GM06990 (cell line): ENCODE measurements around the gene NR2F2.

ENCODE experiments used
- DNase-seq: peaks from one replicate; pipeline ENCODE4 v3.0.0-alpha.2; 2011; ENCODE audit not compliant: insufficient read length; ENCODE audit errors: extremely low read depth
- H3K27me3 ChIP-seq: replicated peaks from 2 replicates; pipeline ENCODE4 v1.6.0; 2011; ENCODE audit warnings: low read length; ENCODE audit not compliant: control insufficient read depth, insufficient read depth
- H3K36me3 ChIP-seq: 2 replicates; pipeline ENCODE4 v1.5.1; 2011; ENCODE audit warnings: low read length; ENCODE audit not compliant: control insufficient read depth, insufficient read depth
- H3K4me3 ChIP-seq: replicated peaks from 2 replicates; pipeline ENCODE4 v1.5.1; 2011; ENCODE audit warnings: low read depth, mild to moderate bottlenecking, control low read depth, low read length
- TF ChIP-seq, protein P1 (sequence below): IDR thresholded peaks from 2 replicates; pipeline ENCODE4 v1.5.1; 2011; ENCODE audit warnings: low read length, control low read depth, mild to moderate bottlenecking, inconsistent platforms; ENCODE audit not compliant: insufficient read depth, poor library complexity, severe bottlenecking

NR2F2 gene

DNA sequence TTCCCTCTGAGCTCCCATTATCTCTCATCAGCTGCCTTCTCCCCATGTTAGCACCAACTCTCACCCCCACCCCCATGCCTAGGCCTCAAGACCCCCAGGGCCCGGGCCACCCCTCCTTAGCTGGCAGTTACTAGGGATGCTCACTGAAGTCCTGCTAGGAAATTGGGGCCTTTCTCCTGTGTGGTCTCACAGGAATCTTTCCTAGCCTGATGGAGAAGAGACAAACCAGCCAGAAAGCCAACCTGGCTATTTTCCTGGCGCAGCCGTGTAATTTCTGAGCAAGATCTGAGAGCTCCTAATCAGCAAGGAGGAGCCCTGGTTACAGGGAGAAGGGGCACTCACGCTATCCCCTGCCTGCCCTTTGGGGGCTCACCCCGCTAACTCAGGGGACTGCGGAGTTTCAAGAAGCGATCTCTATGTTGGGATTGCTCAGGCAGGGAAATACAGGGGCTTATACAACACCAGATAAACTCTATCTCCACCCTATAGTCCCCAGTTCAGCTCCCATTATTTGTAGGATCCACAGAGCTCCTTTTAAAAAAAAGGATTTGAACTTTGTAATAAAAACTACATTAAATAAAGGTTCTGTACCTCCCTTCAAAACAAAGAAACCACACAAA is 25.2 kb downstream of the NR2F2 start:
- Histone ChIP-seq H3K27me3 (peaks cover 2% of the 10 kb centered on the region), H3K36me3 (no peaks in the 10 kb centered on the region), H3K4me3 (no peak overlapping the region)
- no peak for DNase-seq
- TF ChIP-seq, protein P1, sequence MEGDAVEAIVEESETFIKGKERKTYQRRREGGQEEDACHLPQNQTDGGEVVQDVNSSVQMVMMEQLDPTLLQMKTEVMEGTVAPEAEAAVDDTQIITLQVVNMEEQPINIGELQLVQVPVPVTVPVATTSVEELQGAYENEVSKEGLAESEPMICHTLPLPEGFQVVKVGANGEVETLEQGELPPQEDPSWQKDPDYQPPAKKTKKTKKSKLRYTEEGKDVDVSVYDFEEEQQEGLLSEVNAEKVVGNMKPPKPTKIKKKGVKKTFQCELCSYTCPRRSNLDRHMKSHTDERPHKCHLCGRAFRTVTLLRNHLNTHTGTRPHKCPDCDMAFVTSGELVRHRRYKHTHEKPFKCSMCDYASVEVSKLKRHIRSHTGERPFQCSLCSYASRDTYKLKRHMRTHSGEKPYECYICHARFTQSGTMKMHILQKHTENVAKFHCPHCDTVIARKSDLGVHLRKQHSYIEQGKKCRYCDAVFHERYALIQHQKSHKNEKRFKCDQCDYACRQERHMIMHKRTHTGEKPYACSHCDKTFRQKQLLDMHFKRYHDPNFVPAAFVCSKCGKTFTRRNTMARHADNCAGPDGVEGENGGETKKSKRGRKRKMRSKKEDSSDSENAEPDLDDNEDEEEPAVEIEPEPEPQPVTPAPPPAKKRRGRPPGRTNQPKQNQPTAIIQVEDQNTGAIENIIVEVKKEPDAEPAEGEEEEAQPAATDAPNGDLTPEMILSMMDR, result no peak

DNA sequence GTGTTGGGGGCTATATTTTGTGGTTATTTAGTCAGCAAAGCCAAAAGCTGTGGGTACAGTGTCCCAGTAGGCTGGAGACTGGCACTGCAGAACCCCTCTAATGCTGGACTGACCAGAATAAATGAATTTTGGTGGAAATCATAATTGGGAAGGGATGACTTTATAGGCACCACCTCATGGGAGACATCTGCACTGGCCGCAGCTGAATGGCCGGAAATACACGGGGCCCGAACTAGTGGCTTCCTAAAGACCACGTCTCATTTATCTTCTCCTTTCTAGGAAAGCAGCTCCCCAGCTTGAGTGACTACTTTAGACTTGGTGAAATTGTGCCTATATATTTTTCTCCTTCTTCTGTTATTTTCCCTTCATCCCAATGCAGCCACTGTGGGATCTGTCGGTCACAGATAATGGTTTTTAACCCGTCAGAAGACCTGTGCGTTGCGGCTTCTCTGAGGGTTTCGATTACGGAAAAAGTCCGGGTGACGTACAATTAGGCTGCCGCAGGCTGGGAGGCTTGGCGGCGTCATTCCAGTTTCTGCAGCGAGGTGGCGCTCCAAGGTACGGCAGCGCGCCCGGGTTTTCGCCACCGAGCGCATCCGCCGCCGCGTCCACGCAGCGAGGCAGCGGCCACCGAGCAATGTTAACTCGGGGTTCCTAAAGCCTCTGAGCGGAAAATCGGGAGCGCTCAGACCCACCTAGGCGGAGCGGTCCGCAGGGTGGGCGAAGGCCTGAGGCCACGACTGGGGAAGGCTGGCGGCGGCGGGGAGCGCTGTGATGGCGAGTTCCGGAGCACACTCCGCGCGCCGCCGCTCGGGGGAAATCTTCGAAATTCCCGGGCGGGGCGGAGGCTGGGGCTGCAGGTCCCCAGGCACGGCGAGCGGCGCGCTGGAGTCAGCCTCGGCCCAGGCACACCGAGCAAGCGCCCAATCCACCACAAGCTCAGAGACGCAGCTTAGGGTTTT is 26.3 kb downstream of the NR2F2 start:
- H3K27me3 ChIP-seq, result peaks cover 2% of the 10 kb centered on the region
- DNase-seq, result peak; percentile 85
- no peaks in the 10 kb centered on the region for H3K36me3 ChIP-seq
- peak overlapping the region; percentile 77 for H3K4me3 ChIP-seq
- TF ChIP-seq, protein P1, result peak; percentile 96

DNA sequence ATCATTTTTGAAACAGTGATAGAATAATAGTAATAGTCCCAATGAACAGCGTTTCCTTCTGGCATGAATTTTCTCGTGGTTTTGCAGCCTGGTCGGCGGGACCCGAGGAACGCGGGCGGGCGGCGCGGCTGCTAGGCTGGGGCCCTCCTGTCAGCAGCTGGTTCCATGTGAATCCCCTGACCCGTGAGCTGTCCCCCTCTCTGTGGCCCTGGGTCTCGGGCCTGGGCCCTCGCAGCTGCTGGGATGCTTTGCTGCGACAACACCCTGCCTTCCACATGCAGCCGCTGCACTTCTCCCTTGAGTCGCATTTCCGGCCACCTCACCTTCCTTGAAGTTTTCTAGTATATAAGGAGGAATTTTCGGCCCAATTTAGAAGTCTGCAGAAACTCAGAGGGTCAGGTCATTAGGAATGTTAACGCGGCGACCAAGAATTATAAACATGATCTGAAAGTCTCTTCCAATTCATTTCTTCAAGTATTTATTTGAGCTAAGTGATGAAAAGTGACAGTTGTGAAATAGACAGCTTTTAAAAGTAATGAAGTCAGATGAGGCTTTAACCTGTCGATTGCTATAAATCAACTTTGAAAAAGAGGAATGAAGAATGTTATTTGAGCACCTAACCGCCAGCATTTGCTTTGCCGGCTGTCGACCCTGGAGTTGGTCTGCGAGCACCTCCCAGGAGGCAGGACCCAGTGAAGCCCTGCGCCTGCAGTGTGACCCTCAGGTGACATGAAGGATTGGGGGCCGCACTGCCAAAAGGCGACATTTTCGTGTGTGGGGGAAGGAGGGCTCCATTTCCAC is 27.7 kb downstream of the NR2F2 start:
- DNase-seq, result no peak
- peaks cover 2% of the 10 kb centered on the region for H3K27me3 ChIP-seq
- TF ChIP-seq, protein P1, result no peak
- H3K4me3 ChIP-seq, result peak overlapping the region; percentile 77
- H3K36me3 ChIP-seq, result no peaks in the 10 kb centered on the region

DNA sequence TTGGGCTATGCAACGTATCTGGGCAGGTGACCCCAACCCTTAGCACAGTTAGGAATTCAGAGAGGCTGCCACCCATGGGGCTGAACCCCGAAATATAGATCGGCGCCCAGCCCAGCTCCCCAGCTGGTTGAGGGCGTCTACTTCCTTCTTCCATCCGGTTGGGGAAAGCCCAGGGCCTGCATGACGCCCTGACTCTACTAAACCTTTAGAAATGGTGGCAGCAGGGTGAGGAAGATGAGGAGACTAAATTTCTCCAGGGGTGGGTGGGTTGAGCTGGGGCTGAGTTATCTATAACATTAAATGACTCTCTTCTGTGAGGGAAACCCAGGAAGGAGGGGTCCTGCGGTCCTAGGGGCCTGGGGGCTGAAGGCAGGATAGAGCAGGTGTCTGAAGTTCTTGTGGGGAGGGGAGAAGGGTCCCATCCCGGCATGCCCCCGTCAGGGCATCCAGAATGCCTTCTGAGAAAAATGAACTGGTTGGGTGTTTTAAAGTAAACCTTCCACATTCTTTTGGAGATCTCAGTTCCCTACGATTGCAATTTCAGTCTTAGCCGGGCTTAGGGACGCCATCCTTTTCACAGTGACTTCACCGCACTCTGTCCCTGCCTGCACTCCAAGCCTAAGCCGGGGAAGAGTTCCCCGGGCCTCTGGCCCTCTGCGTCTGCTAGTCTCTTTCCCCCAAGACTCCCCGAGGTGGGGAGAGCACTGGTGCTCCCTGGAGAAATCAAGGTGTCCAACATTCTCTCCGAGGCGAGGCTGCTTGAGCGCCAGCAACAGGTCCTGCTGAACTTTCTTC is 28.5 kb downstream of the NR2F2 start:
- peaks cover 2% of the 10 kb centered on the region for H3K27me3 ChIP-seq
- TF ChIP-seq, protein P1, result no peak
- no peak for DNase-seq
- no peak overlapping the region for H3K4me3 ChIP-seq
- H3K36me3 ChIP-seq, result no peaks in the 10 kb centered on the region
